GM23338 (cell line): ENCODE data around the gene POPDC2. TPM values are rescaled to one million over a fixed set of nuclear protein-coding genes. Genes with fewer than 3 reads are reported as not detected.

Experiments used
- ATAC-seq: fragments of 200-7000 bp; cut with Tn5 transposase; 3 replicates; pipeline ENCODE4 v1.9.1; 2020
- DNase-seq: peaks from one replicate; pipeline ENCODE4 v3.0.0-alpha.2; 2015; ENCODE audit warnings: low spot score
- H2AFZ ChIP-seq: fragments of 200-600 bp; sonication (generic); 2 replicates; pipeline ENCODE4 v1.8.0; 2016; ENCODE audit warnings: antibody characterized with exemption, mild to moderate bottlenecking, moderate library complexity
- H3F3A ChIP-seq: fragments of 200-600 bp; sonication (generic); replicated peaks from 2 replicates; pipeline ENCODE4 v1.8.0; 2017; ENCODE audit warnings: antibody characterized with exemption, mixed run types, low read depth
- H3K27ac ChIP-seq: fragments of 200-600 bp; sonication (generic); 2 replicates; pipeline ENCODE4 v1.6.1; 2016; ENCODE audit warnings: low read depth
- H3K27me3 ChIP-seq: fragments of 200-600 bp; sonication (generic); 2 replicates; pipeline ENCODE4 v1.8.0; 2016; ENCODE audit warnings: mild to moderate bottlenecking, mixed run types, moderate library complexity; ENCODE audit not compliant: insufficient read depth
- H3K36me3 ChIP-seq: fragments of 200-600 bp; sonication (generic); 2 replicates; pipeline ENCODE4 v1.8.0; 2016; ENCODE audit warnings: mild to moderate bottlenecking; ENCODE audit not compliant: insufficient read depth
- H3K4me1 ChIP-seq: fragments of 200-600 bp; sonication (generic); 2 replicates; pipeline ENCODE4 v1.8.0; 2016; ENCODE audit warnings: mild to moderate bottlenecking, moderate library complexity; ENCODE audit not compliant: insufficient read depth
- H3K4me2 ChIP-seq: fragments of 200-600 bp; sonication (generic); 2 replicates; pipeline ENCODE4 v1.7.1; 2017; ENCODE audit warnings: mixed run types
- H3K4me3 ChIP-seq: fragments of 200-600 bp; sonication (generic); 2 replicates; pipeline ENCODE4 v1.6.1; 2016; ENCODE audit warnings: mixed run types
- H3K79me2 ChIP-seq: fragments of 200-600 bp; sonication (generic); replicated peaks from 2 replicates; pipeline ENCODE4 v1.8.0; 2017; ENCODE audit warnings: mild to moderate bottlenecking; ENCODE audit not compliant: insufficient read depth
- H3K9me2 ChIP-seq: fragments of 200-600 bp; sonication (generic); 2 replicates; pipeline ENCODE4 v1.8.0; 2017; ENCODE audit not compliant: insufficient read depth
- H4K20me1 ChIP-seq: fragments of 200-600 bp; sonication (generic); replicated peaks from 2 replicates; pipeline ENCODE4 v1.8.0; 2017; ENCODE audit warnings: mild to moderate bottlenecking; ENCODE audit not compliant: insufficient read depth
- H3K27ac Mint-ChIP-seq: 2 replicates; pipeline ENCODE4 v1.8.0; 2020; ENCODE audit warnings: inconsistent platforms, mild to moderate bottlenecking, moderate library complexity, mixed read lengths
- H3K27me3 Mint-ChIP-seq: 3 replicates; pipeline ENCODE4 v1.8.0; 2022; ENCODE audit warnings: low read depth, mild to moderate bottlenecking, moderate library complexity, mixed read lengths, inconsistent platforms; ENCODE audit not compliant: insufficient read depth, poor library complexity
- H3K36me3 Mint-ChIP-seq: 3 replicates; pipeline ENCODE4 v1.8.0; 2021; ENCODE audit warnings: low read depth, mild to moderate bottlenecking, inconsistent platforms, moderate library complexity, mixed read lengths
- H3K4me1 Mint-ChIP-seq: 3 replicates; pipeline ENCODE4 v1.8.0; 2020; ENCODE audit warnings: mild to moderate bottlenecking, inconsistent platforms, mixed read lengths
- H3K4me3 Mint-ChIP-seq: 3 replicates; pipeline ENCODE4 v1.8.0; 2021; ENCODE audit warnings: moderate library complexity, mild to moderate bottlenecking, inconsistent platforms, mixed read lengths
- H3K9me3 Mint-ChIP-seq: 3 replicates; pipeline ENCODE4 v1.8.0; 2020; ENCODE audit warnings: moderate library complexity, mild to moderate bottlenecking, inconsistent platforms, mixed read lengths
- CREB1 ChIP-seq: fragments of 250-450 bp; sonication (Bioruptor Pico); IDR thresholded peaks from 2 replicates; pipeline ENCODE4 v1.5.0; 2020; ENCODE audit warnings: low read depth, mild to moderate bottlenecking, moderate library complexity
- EZH2 ChIP-seq: fragments of 200-600 bp; sonication (generic); IDR thresholded peaks from one replicate; pipeline ENCODE4 v1.8.0; 2017; ENCODE audit warnings: antibody characterized with exemption, mild to moderate bottlenecking, low read depth; ENCODE audit not compliant: unreplicated experiment
- JUNB ChIP-seq: IDR thresholded peaks from one replicate; pipeline ENCODE4 v1.6.1; 2016; ENCODE audit warnings: antibody characterized with exemption; ENCODE audit not compliant: unreplicated experiment
- NANOG ChIP-seq: IDR thresholded peaks from 2 replicates; pipeline ENCODE4 v1.6.1; 2016; ENCODE audit warnings: antibody characterized with exemption, borderline replicate concordance
- POLR2AphosphoS5 ChIP-seq: IDR thresholded peaks from 2 replicates; pipeline ENCODE4 v1.6.1; 2016; ENCODE audit warnings: antibody characterized with exemption, low read depth
- STAT1 ChIP-seq: IDR thresholded peaks from one replicate; pipeline ENCODE4 v1.6.1; 2016; ENCODE audit warnings: antibody characterized with exemption; ENCODE audit not compliant: unreplicated experiment
- ZNF114 ChIP-seq: fragments of 250-450 bp; sonication (Bioruptor Pico); IDR thresholded peaks from 2 replicates; pipeline ENCODE4 v1.5.0; 2020; ENCODE audit warnings: mild to moderate bottlenecking, moderate library complexity
- ZNF331 ChIP-seq: fragments of 250-450 bp; sonication (Bioruptor Pico); IDR thresholded peaks from 2 replicates; pipeline ENCODE4 v1.5.0; 2020; ENCODE audit warnings: low read depth, mild to moderate bottlenecking, moderate library complexity
- polyA plus RNA-seq: library from polyadenylated mRNA; unstranded; fragments of >200 nt; fragmentation: Nextera tagmentation; extraction: Ambion mirVana; gene quantifications from 2 replicates; pipeline ENCODE4 v1.2.1, GENCODE V29; 2016
- total RNA-seq: library from RNA; depleted of rRNA; stranded (reverse); fragments of >200 nt; shearing (Covaris generic); gene quantifications from 2 replicates; pipeline ENCODE4 v1.2.3, GENCODE V29; 2014
- TF ChIP-seq, protein P1 (sequence below): fragments of 250-450 bp; sonication (Bioruptor Pico); IDR thresholded peaks from 2 replicates; pipeline ENCODE4 v1.5.0; 2020; ENCODE audit warnings: mild to moderate bottlenecking, moderate library complexity
- TF ChIP-seq, protein P2 (sequence below): IDR thresholded peaks from 2 replicates; pipeline ENCODE4 v1.6.1; 2016; ENCODE audit warnings: antibody characterized with exemption
- TF ChIP-seq, protein P3 (sequence below), 2 experiments: fragments of 200-600 bp in 1 of 2; sonication (generic) in 1 of 2; conservative IDR thresholded peaks; 2 replicates each; pipeline versions ENCODE4 v1.5.1 to v1.6.1; 2016 to 2017; ENCODE audit warnings: antibody characterized with exemption in 2 of 2, low read depth in 2 of 2, mild to moderate bottlenecking in 2 of 2, moderate library complexity in 1 of 2
- TF ChIP-seq, protein P4 (sequence below): IDR thresholded peaks from one replicate; pipeline ENCODE4 v1.6.1; 2018; ENCODE audit warnings: antibody characterized with exemption; ENCODE audit not compliant: unreplicated experiment

The POPDC2 gene
- total and polyA plus RNA-seq, 2 experiments from 2014 or later: 0.36 TPM; not detected in 1

DNA sequence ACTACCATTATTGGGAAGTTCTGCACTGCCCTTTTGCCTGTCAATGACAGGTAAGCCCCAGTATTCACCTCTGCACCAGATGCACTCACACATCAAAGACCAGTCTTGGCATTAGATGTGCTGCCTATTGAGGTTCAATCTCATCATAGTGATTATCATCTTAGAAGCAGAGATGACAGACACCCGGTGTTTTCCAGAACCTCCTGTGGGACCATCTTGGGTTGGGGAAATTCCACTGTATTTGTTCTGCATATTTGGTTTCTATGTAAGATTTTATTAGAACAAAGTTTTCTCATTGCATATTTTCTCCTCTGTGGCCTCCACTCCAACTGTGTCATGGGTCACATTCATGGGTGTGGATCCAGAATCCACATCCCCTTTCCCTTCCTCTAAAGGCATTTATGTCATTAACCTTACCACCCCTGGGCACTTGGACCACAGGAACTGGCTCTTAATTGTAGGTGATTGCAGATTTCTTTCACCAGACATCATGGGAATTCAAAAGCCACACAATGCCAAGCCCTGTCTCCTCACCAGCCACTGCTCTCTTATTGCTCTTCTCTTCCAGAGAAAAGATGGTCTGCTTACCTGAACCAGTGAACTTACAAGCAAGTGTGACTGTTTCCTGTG, 31.5 kb downstream of the POPDC2 start (continued):
- TF ChIP-seq, protein P1, sequence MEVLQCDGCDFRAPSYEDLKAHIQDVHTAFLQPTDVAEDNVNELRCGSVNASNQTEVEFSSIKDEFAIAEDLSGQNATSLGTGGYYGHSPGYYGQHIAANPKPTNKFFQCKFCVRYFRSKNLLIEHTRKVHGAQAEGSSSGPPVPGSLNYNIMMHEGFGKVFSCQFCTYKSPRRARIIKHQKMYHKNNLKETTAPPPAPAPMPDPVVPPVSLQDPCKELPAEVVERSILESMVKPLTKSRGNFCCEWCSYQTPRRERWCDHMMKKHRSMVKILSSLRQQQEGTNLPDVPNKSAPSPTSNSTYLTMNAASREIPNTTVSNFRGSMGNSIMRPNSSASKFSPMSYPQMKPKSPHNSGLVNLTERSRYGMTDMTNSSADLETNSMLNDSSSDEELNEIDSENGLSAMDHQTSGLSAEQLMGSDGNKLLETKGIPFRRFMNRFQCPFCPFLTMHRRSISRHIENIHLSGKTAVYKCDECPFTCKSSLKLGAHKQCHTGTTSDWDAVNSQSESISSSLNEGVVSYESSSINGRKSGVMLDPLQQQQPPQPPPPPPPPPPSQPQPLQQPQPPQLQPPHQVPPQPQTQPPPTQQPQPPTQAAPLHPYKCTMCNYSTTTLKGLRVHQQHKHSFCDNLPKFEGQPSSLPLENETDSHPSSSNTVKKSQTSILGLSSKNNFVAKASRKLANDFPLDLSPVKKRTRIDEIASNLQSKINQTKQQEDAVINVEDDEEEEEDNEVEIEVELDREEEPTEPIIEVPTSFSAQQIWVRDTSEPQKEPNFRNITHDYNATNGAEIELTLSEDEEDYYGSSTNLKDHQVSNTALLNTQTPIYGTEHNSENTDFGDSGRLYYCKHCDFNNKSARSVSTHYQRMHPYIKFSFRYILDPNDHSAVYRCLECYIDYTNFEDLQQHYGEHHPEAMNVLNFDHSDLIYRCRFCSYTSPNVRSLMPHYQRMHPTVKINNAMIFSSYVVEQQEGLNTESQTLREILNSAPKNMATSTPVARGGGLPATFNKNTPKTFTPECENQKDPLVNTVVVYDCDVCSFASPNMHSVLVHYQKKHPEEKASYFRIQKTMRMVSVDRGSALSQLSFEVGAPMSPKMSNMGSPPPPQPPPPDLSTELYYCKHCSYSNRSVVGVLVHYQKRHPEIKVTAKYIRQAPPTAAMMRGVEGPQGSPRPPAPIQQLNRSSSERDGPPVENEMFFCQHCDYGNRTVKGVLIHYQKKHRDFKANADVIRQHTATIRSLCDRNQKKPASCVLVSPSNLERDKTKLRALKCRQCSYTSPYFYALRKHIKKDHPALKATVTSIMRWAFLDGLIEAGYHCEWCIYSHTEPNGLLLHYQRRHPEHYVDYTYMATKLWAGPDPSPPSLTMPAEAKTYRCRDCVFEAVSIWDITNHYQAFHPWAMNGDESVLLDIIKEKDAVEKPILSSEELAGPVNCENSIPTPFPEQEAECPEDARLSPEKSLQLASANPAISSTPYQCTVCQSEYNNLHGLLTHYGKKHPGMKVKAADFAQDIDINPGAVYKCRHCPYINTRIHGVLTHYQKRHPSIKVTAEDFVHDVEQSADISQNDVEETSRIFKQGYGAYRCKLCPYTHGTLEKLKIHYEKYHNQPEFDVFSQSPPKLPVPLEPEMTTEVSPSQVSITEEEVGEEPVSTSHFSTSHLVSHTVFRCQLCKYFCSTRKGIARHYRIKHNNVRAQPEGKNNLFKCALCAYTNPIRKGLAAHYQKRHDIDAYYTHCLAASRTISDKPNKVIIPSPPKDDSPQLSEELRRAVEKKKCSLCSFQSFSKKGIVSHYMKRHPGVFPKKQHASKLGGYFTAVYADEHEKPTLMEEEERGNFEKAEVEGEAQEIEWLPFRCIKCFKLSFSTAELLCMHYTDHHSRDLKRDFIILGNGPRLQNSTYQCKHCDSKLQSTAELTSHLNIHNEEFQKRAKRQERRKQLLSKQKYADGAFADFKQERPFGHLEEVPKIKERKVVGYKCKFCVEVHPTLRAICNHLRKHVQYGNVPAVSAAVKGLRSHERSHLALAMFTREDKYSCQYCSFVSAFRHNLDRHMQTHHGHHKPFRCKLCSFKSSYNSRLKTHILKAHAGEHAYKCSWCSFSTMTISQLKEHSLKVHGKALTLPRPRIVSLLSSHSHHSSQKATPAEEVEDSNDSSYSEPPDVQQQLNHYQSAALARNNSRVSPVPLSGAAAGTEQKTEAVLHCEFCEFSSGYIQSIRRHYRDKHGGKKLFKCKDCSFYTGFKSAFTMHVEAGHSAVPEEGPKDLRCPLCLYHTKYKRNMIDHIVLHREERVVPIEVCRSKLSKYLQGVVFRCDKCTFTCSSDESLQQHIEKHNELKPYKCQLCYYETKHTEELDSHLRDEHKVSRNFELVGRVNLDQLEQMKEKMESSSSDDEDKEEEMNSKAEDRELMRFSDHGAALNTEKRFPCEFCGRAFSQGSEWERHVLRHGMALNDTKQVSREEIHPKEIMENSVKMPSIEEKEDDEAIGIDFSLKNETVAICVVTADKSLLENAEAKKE: no peak
- TF ChIP-seq NANOG (no peak), CREB1 (CRISPR knock-in tag) (no peak)
- TF ChIP-seq, protein P2, sequence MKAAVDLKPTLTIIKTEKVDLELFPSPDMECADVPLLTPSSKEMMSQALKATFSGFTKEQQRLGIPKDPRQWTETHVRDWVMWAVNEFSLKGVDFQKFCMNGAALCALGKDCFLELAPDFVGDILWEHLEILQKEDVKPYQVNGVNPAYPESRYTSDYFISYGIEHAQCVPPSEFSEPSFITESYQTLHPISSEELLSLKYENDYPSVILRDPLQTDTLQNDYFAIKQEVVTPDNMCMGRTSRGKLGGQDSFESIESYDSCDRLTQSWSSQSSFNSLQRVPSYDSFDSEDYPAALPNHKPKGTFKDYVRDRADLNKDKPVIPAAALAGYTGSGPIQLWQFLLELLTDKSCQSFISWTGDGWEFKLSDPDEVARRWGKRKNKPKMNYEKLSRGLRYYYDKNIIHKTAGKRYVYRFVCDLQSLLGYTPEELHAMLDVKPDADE: no peak

DNA sequence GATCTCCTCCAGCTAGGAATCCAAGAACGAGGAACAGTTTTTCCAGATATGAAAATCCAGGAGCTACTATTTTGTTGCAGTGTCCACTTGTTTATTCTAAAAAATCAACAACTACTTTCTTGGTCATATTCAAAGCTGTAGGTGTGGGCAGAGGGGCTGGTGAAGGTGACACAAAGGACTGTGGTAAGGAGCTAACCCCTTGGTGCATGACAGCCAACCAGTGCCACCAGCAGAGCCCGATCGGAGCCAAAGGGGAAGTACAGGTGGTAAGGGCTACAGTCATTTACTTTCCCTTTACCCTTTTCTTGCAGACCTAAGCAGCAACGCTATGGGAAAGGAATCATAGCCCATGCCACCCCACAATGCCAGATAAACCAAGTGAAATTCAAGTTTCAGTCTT, 32.0 kb downstream of the POPDC2 start:
- no peak overlapping the region for H3K27ac ChIP-seq
- no peaks in the 10 kb centered on the region for H3K9me3 Mint-ChIP-seq
- TF ChIP-seq, protein P3, sequence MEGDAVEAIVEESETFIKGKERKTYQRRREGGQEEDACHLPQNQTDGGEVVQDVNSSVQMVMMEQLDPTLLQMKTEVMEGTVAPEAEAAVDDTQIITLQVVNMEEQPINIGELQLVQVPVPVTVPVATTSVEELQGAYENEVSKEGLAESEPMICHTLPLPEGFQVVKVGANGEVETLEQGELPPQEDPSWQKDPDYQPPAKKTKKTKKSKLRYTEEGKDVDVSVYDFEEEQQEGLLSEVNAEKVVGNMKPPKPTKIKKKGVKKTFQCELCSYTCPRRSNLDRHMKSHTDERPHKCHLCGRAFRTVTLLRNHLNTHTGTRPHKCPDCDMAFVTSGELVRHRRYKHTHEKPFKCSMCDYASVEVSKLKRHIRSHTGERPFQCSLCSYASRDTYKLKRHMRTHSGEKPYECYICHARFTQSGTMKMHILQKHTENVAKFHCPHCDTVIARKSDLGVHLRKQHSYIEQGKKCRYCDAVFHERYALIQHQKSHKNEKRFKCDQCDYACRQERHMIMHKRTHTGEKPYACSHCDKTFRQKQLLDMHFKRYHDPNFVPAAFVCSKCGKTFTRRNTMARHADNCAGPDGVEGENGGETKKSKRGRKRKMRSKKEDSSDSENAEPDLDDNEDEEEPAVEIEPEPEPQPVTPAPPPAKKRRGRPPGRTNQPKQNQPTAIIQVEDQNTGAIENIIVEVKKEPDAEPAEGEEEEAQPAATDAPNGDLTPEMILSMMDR (conservative IDR thresholded peaks at IDR 0.05; ENCODE audit: low read depth in 2 of 2): no peak
- TF ChIP-seq JUNB (no peak), POLR2AphosphoS5 (no peak), ZNF114 (CRISPR knock-in tag) (no peak), STAT1 (no peak), EZH2 (no peak), ZNF331 (CRISPR knock-in tag) (no peak)
- TF ChIP-seq, protein P4, sequence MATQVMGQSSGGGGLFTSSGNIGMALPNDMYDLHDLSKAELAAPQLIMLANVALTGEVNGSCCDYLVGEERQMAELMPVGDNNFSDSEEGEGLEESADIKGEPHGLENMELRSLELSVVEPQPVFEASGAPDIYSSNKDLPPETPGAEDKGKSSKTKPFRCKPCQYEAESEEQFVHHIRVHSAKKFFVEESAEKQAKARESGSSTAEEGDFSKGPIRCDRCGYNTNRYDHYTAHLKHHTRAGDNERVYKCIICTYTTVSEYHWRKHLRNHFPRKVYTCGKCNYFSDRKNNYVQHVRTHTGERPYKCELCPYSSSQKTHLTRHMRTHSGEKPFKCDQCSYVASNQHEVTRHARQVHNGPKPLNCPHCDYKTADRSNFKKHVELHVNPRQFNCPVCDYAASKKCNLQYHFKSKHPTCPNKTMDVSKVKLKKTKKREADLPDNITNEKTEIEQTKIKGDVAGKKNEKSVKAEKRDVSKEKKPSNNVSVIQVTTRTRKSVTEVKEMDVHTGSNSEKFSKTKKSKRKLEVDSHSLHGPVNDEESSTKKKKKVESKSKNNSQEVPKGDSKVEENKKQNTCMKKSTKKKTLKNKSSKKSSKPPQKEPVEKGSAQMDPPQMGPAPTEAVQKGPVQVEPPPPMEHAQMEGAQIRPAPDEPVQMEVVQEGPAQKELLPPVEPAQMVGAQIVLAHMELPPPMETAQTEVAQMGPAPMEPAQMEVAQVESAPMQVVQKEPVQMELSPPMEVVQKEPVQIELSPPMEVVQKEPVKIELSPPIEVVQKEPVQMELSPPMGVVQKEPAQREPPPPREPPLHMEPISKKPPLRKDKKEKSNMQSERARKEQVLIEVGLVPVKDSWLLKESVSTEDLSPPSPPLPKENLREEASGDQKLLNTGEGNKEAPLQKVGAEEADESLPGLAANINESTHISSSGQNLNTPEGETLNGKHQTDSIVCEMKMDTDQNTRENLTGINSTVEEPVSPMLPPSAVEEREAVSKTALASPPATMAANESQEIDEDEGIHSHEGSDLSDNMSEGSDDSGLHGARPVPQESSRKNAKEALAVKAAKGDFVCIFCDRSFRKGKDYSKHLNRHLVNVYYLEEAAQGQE: no peak

More for the DNA sequence above, 32.0 kb downstream of the POPDC2 start:
- Mint-ChIP-seq H3K4me1 (peaks cover 21% of the 10 kb centered on the region), H3K27ac (0 out of 2 replicates have a peak overlapping the region, but pooled peaks have one; percentile 25), H3K27me3 (peaks cover 2% of the 10 kb centered on the region), H3K36me3 (no peaks in the 10 kb centered on the region), H3K4me3 (no peak overlapping the region)
- H3K9me2 ChIP-seq: no peaks in the 10 kb centered on the region
- no peaks in the 10 kb centered on the region for H3K36me3 ChIP-seq
- ATAC-seq: no peak
- no peak overlapping the region for H3K4me2 ChIP-seq
- no peak overlapping the region for H2AFZ ChIP-seq
- no peaks in the 10 kb centered on the region for H4K20me1 ChIP-seq
- no peaks in the 10 kb centered on the region for H3K27me3 ChIP-seq
- H3F3A ChIP-seq: no peaks in the 10 kb centered on the region
- DNase-seq: no peak
- no peaks in the 10 kb centered on the region for H3K79me2 ChIP-seq
- no peaks in the 10 kb centered on the region for H3K4me1 ChIP-seq
- no peak overlapping the region for H3K4me3 ChIP-seq
